Neural crest cell (in vitro differentiated cells): ENCODE data around the gene TEKTIP1. TPM values are rescaled to one million over a fixed set of nuclear protein-coding genes. Genes with fewer than 3 reads are reported as not detected.

Experiments
- DNase-seq: peaks from one replicate; pipeline ENCODE4 v3.0.0; 2021; ENCODE audit warnings: low read depth, mixed read lengths, low spot score
- H3K27ac Mint-ChIP-seq: one replicate; pipeline ENCODE4 v1.8.0; 2021; ENCODE audit warnings: mild to moderate bottlenecking, mixed read lengths; ENCODE audit not compliant: unreplicated experiment
- H3K27me3 Mint-ChIP-seq: 2 replicates; pipeline ENCODE4 v1.8.0; 2021; ENCODE audit warnings: low read depth, mild to moderate bottlenecking, mixed read lengths
- H3K36me3 Mint-ChIP-seq: 2 replicates; pipeline ENCODE4 v1.8.0; 2021; ENCODE audit warnings: low read depth, mild to moderate bottlenecking, mixed read lengths
- H3K4me1 Mint-ChIP-seq: 2 replicates; pipeline ENCODE4 v1.8.0; 2021; ENCODE audit warnings: mixed read lengths
- H3K4me3 Mint-ChIP-seq: one replicate; pipeline ENCODE4 v1.8.0; 2021; ENCODE audit warnings: mild to moderate bottlenecking, mixed read lengths
- H3K9me3 Mint-ChIP-seq: 2 replicates; pipeline ENCODE4 v1.8.0; 2021; ENCODE audit warnings: mixed read lengths
- total RNA-seq: library from RNA; stranded (reverse); gene quantifications from 2 replicates; pipeline ENCODE4 v1.2.1, GENCODE V29; 2021
- TF ChIP-seq, protein P1 (sequence below): fragments of 200-600 bp; sonication (generic); conservative IDR thresholded peaks from 2 replicates; pipeline ENCODE4 v1.5.0; 2021; ENCODE audit warnings: antibody characterized with exemption, mild to moderate bottlenecking

The TEKTIP1 gene
- total RNA-seq, 1 donor from 2014 or later, result 2.0 TPM

DNA sequence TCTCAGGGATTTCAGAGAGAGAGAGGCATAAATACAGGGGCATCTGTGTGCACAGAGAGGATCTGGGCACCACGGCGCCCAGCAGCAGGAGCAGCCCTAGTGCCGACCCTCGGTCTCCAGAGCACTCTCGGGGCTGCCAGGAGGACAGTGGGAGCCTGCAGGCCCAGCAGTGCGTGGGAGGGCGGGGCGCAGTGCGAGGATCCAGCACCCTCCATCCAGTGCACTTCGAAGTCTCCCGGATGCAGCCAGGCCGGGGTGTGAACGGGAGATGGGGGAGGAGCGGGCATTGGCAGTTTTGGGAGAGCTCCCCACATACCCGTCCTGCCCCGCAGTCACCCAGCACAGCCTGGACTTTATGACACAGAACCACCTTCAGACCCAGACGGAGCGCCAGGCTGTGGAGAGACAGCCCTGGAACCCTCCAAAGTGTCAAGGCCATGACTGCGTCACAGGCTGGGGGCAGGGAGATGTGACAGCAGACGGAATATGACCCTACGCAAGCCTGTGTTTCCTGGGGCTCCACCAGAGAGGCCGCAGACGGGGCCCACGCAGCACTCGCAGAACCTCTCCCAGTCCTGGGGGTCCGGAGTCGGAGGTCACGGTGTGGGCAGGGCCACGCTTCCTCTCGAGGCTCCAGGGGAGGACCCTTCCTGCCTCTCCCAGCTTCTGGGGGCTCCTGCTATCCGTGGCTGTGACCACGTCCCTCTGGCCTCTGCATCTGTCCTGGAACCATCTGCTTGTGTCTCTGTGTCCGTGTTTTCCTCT, 14.7 kb upstream of the TEKTIP1 start:
- H3K27ac Mint-ChIP-seq, result no peak overlapping the region
- no peak overlapping the region for H3K4me3 Mint-ChIP-seq
- no peaks in the 10 kb centered on the region for H3K9me3 Mint-ChIP-seq
- no peaks in the 10 kb centered on the region for H3K27me3 Mint-ChIP-seq
- TF ChIP-seq, protein P1, sequence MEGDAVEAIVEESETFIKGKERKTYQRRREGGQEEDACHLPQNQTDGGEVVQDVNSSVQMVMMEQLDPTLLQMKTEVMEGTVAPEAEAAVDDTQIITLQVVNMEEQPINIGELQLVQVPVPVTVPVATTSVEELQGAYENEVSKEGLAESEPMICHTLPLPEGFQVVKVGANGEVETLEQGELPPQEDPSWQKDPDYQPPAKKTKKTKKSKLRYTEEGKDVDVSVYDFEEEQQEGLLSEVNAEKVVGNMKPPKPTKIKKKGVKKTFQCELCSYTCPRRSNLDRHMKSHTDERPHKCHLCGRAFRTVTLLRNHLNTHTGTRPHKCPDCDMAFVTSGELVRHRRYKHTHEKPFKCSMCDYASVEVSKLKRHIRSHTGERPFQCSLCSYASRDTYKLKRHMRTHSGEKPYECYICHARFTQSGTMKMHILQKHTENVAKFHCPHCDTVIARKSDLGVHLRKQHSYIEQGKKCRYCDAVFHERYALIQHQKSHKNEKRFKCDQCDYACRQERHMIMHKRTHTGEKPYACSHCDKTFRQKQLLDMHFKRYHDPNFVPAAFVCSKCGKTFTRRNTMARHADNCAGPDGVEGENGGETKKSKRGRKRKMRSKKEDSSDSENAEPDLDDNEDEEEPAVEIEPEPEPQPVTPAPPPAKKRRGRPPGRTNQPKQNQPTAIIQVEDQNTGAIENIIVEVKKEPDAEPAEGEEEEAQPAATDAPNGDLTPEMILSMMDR, result no peak
- no peak for DNase-seq
- H3K36me3 Mint-ChIP-seq, result peaks cover 3% of the 10 kb centered on the region
- no peaks in the 10 kb centered on the region for H3K4me1 Mint-ChIP-seq

DNA sequence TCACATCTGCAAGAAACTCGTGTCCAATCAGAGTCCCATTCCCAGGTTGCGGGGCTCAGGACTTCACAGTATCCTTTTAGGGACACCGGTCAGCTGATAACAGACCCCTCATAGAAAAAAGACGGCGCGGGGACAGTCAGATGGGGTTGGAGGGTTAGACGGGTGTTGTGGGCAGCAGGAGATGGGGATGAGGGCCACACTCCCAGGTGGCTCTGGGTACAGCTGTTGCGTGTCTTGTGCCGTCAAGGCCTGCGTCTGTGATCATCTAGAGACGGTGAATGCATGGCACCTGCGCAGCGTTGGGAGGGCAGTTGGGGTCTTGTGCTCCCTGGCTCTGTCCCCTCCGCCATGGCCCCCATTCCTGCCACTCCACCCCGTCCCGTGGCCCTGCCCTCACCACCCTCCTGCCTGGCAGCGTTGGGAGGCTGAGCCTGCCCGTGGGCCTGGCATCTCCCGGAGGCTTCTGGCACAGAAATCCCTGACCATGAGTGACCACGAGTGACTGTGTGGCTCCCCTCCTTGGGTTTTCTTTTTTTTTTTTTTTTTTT, 14.0 kb upstream of the TEKTIP1 start:
- Mint-ChIP-seq H3K36me3 (peaks cover 3% of the 10 kb centered on the region), H3K4me3 (no peak overlapping the region)

DNA sequence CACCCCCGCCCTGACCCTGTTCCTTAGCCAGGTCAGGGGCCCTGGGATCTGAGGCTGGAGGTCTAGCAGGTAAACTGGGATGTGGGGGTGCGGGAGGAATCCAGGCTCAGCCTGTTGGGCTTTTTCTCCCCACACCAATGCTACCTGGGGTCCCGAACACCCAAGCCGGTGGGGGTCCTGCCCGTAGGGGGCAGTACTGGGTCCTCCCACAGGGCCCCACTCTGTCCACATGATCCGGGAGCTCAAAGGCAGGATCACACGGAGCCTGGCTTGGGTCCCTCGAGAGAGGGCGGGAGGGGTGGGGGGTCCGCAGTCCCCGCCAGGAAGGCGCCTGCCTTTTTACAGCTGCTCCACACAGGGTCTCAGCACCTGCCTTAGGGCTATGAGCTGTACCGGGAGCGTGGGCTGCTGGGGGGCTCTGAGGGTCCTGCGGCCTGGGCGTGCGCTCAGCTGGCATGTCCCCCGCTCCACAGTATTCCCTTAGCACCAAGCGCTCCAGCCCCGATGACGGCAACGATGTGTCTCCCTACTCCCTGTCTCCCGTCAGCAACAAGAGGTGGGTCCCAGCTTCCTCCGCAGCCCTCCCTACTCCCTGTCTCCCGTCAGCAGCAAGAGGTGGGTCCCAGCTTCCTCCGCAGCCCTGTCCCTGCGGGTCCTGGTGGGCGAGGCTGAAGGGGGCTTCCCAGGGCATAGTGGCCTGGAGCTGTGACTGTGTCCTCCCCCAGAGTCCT, 12.3 kb upstream of the TEKTIP1 start:
- no peaks in the 10 kb centered on the region for H3K27me3 Mint-ChIP-seq
- H3K36me3 Mint-ChIP-seq, result no peaks in the 10 kb centered on the region
- H3K27ac Mint-ChIP-seq, result no peak overlapping the region
- no peaks in the 10 kb centered on the region for H3K4me1 Mint-ChIP-seq
- DNase-seq, result no peak
- H3K9me3 Mint-ChIP-seq, result no peaks in the 10 kb centered on the region
- no peak overlapping the region for H3K4me3 Mint-ChIP-seq
- TF ChIP-seq, protein P1, result peak; percentile 39

More for the DNA sequence above, 14.0 kb upstream of the TEKTIP1 start:
- no peak for DNase-seq
- TF ChIP-seq, protein P1, result no peak
- no peaks in the 10 kb centered on the region for H3K27me3 Mint-ChIP-seq
- H3K9me3 Mint-ChIP-seq, result no peaks in the 10 kb centered on the region
- H3K27ac Mint-ChIP-seq, result no peak overlapping the region
- no peaks in the 10 kb centered on the region for H3K4me1 Mint-ChIP-seq

DNA sequence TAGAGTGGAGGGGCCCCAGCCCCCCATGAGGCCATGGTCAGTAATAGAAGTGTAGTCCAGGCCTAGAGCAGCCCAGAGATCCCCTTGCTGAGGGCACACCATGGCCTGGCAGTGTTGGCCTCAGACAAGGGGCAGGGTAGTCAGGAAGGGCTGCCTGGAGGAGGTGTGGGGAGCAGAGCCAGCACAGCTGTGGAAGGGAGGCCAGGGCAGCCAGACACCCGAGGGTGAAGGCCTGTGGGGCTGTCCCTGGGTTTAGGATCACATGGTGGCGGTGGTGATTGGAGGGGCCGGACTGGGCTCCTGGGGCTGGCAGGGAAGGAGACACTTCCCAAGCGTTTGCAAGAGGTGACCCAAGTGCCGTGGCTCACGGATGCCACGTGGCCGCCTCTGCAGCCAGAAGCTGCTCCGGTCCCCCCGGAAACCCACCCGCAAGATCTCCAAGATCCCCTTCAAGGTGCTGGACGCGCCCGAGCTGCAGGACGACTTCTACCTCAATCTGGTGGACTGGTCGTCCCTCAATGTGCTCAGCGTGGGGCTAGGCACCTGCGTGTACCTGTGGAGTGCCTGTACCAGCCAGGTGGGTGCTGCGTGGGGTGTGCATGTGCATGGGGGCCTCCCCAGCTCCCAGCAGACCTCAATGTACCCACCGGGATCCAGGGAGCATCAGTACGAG, 11.6 kb upstream of the TEKTIP1 start:
- Mint-ChIP-seq H3K27me3 (no peaks in the 10 kb centered on the region), H3K9me3 (no peaks in the 10 kb centered on the region), H3K4me3 (no peak overlapping the region), H3K36me3 (no peaks in the 10 kb centered on the region), H3K27ac (no peak overlapping the region), H3K4me1 (no peaks in the 10 kb centered on the region)
- TF ChIP-seq, protein P1, result no peak
- no peak for DNase-seq

DNA sequence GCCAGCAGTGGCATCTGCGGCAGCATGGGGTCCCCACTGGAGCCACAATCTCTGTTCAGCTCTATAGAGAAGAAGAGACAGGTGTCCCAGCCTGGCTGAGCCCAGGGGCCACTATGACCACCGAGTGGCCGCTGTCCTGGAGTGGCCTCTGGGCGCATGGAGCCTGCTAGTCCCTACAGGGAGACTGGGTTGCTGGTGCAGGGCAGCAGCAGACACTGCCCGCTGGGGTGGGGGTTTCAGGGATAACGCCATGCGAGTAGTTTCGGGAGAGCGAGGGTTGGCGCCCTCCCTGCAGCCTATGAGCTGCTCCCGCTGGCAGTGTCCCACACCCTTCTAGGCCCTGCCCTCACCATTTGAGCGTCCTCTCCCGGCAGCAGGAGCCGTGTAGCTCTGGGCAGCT, 10.9 kb upstream of the TEKTIP1 start:
- Mint-ChIP-seq H3K4me3 (no peak overlapping the region), H3K27ac (no peak overlapping the region)
- TF ChIP-seq, protein P1, result no peak

More for the DNA sequence above, 10.9 kb upstream of the TEKTIP1 start:
- no peak for DNase-seq
- no peaks in the 10 kb centered on the region for H3K27me3 Mint-ChIP-seq
- no peaks in the 10 kb centered on the region for H3K36me3 Mint-ChIP-seq
- no peaks in the 10 kb centered on the region for H3K4me1 Mint-ChIP-seq
- no peaks in the 10 kb centered on the region for H3K9me3 Mint-ChIP-seq
